H9 (cell line): ENCODE results near the gene NCOA6. TPM values are rescaled to one million over a fixed set of nuclear protein-coding genes. Genes with fewer than 3 reads are reported as not detected.

Experiments used
- DNase-seq: peaks from one replicate; pipeline ENCODE4 v3.0.0-alpha.2; 2017
- H2AFZ ChIP-seq: one replicate; pipeline ENCODE4 v1.6.1; 2013; ENCODE audit warnings: mild to moderate bottlenecking, low read length, control low read depth, moderate library complexity
- H2AK5ac ChIP-seq: 2 replicates; pipeline ENCODE4 v1.6.1; 2013; ENCODE audit warnings: low read length, control low read depth, mixed read lengths; ENCODE audit not compliant: insufficient read length
- H2BK120ac ChIP-seq: one replicate; pipeline ENCODE4 v1.6.1; 2013; ENCODE audit warnings: low read depth, mild to moderate bottlenecking, low read length, control low read depth, inconsistent platforms; ENCODE audit not compliant: poor library complexity, severe bottlenecking
- H2BK12ac ChIP-seq: 2 replicates; pipeline ENCODE4 v1.6.1; 2013; ENCODE audit warnings: low read length, control low read depth, mixed read lengths, low read depth; ENCODE audit not compliant: insufficient read length
- H2BK15ac ChIP-seq: 2 replicates; pipeline ENCODE4 v1.6.1; 2013; ENCODE audit warnings: low read depth, low read length, control low read depth
- H2BK20ac ChIP-seq: one replicate; pipeline ENCODE4 v1.6.1; 2013; ENCODE audit warnings: low read depth, mild to moderate bottlenecking, low read length, control low read depth, inconsistent platforms; ENCODE audit not compliant: poor library complexity, severe bottlenecking
- H2BK5ac ChIP-seq: 2 replicates; pipeline ENCODE4 v1.6.1; 2013; ENCODE audit warnings: low read length, control low read depth, mixed read lengths; ENCODE audit not compliant: insufficient read length
- H3K14ac ChIP-seq: 2 replicates; pipeline ENCODE4 v1.6.1; 2013; ENCODE audit warnings: low read length, control low read depth; ENCODE audit not compliant: insufficient read depth
- H3K18ac ChIP-seq: 2 replicates; pipeline ENCODE4 v1.6.1; 2013; ENCODE audit warnings: low read depth, mild to moderate bottlenecking, mixed read lengths, low read length, control low read depth; ENCODE audit not compliant: insufficient read length
- H3K23ac ChIP-seq: 2 replicates; pipeline ENCODE4 v1.6.1; 2013; ENCODE audit warnings: low read length, control low read depth, mixed read lengths, low read depth; ENCODE audit not compliant: insufficient read length
- H3K23me2 ChIP-seq: 2 replicates; pipeline ENCODE4 v1.6.1; 2013; ENCODE audit warnings: low read depth, mild to moderate bottlenecking, mixed read lengths, low read length, control low read depth; ENCODE audit not compliant: insufficient read length, poor library complexity, severe bottlenecking
- H3K27ac ChIP-seq: 2 replicates; pipeline ENCODE4 v1.5.1; 2013; ENCODE audit warnings: low read length, control low read depth, mixed read lengths, low read depth; ENCODE audit not compliant: insufficient read length
- H3K27me3 ChIP-seq: 2 replicates; pipeline ENCODE4 v1.6.1; 2013; ENCODE audit warnings: low read length, control low read depth, inconsistent platforms; ENCODE audit not compliant: insufficient read depth
- H3K4ac ChIP-seq: 2 replicates; pipeline ENCODE4 v1.6.1; 2013; ENCODE audit warnings: low read depth, mild to moderate bottlenecking, control low read depth, inconsistent platforms, low read length, moderate library complexity
- H3K4me1 ChIP-seq: 2 replicates; pipeline ENCODE4 v1.6.1; 2013; ENCODE audit warnings: low read length, control low read depth, inconsistent platforms; ENCODE audit not compliant: insufficient read depth
- H3K4me2 ChIP-seq: 2 replicates; pipeline ENCODE4 v1.6.1; 2013; ENCODE audit warnings: low read length, control low read depth, mixed read lengths; ENCODE audit not compliant: insufficient read length, insufficient read depth
- H3K56ac ChIP-seq: 2 replicates; pipeline ENCODE4 v1.6.1; 2013; ENCODE audit warnings: low read depth, mild to moderate bottlenecking, mixed read lengths, low read length, control low read depth; ENCODE audit not compliant: insufficient read length
- H3K79me1 ChIP-seq: 2 replicates; pipeline ENCODE4 v1.6.1; 2013; ENCODE audit warnings: low read depth, mild to moderate bottlenecking, moderate library complexity, low read length, control low read depth, inconsistent platforms; ENCODE audit not compliant: insufficient read depth, poor library complexity, severe bottlenecking
- H3K79me2 ChIP-seq: 2 replicates; pipeline ENCODE4 v1.6.1; 2013; ENCODE audit warnings: low read length, control low read depth, inconsistent platforms; ENCODE audit not compliant: insufficient read depth
- H3K9ac ChIP-seq: 2 replicates; pipeline ENCODE4 v1.6.1; 2013; ENCODE audit warnings: low read length, control low read depth, mixed read lengths; ENCODE audit not compliant: insufficient read length; ENCODE audit errors: extremely low read depth
- H3K9me3 ChIP-seq: one replicate; pipeline ENCODE4 v1.6.1; 2013; ENCODE audit warnings: low read depth, low read length, inconsistent platforms; ENCODE audit not compliant: control insufficient read depth
- H3T11ph ChIP-seq: one replicate; pipeline ENCODE4 v1.6.1; 2013; ENCODE audit warnings: mild to moderate bottlenecking, low read length, control low read depth, inconsistent platforms
- H4K20me1 ChIP-seq: one replicate; pipeline ENCODE4 v1.6.1; 2013; ENCODE audit not compliant: control insufficient read depth, insufficient read length, insufficient read depth
- H4K5ac ChIP-seq: 2 replicates; pipeline ENCODE4 v1.6.1; 2013; ENCODE audit warnings: low read depth, mild to moderate bottlenecking, mixed read lengths, low read length, control low read depth; ENCODE audit not compliant: insufficient read length
- H4K8ac ChIP-seq: replicated peaks from 2 replicates; pipeline ENCODE4 v1.6.1; 2013; ENCODE audit warnings: low read length, control low read depth, mixed read lengths, low read depth; ENCODE audit not compliant: insufficient read length
- H4K91ac ChIP-seq: 2 replicates; pipeline ENCODE4 v1.6.1; 2013; ENCODE audit warnings: low read depth, mild to moderate bottlenecking, moderate library complexity, mixed read lengths, low read length, control low read depth; ENCODE audit not compliant: insufficient read length
- H3K27ac Mint-ChIP-seq, 3 experiments: 2 replicates in 2 of 3; 3 replicates in 1 of 3; pipeline ENCODE4 v1.8.0; 2020 to 2021; ENCODE audit warnings: mixed read lengths in 3 of 3, mild to moderate bottlenecking in 1 of 3, moderate library complexity in 1 of 3
- H3K27me3 Mint-ChIP-seq: 2 replicates; pipeline ENCODE4 v1.8.0; 2021; ENCODE audit warnings: low read depth, mild to moderate bottlenecking, moderate library complexity, mixed read lengths
- H3K36me3 Mint-ChIP-seq, 3 experiments: 2 replicates in 2 of 3; 3 replicates in 1 of 3; pipeline ENCODE4 v1.8.0; 2020 to 2021; ENCODE audit warnings: low read depth in 3 of 3, mixed read lengths in 3 of 3; ENCODE audit not compliant: insufficient read depth in 1 of 3
- H3K4me1 Mint-ChIP-seq, 2 experiments: 2 replicates each; pipeline ENCODE4 v1.8.0; 2020; ENCODE audit warnings: mixed read lengths in 2 of 2
- H3K4me3 Mint-ChIP-seq, 2 experiments: 2 replicates in 1 of 2; 3 replicates in 1 of 2; pipeline ENCODE4 v1.8.0; 2020 to 2021; ENCODE audit warnings: mild to moderate bottlenecking in 2 of 2, mixed read lengths in 2 of 2, moderate library complexity in 1 of 2
- H3K9me3 Mint-ChIP-seq, 2 experiments: 2 replicates in 1 of 2; 3 replicates in 1 of 2; pipeline ENCODE4 v1.8.0; 2020; ENCODE audit warnings: mild to moderate bottlenecking in 2 of 2, mixed read lengths in 2 of 2, moderate library complexity in 1 of 2
- CTCF ChIP-seq: fragments of 200-600 bp; sonication (generic); conservative IDR thresholded peaks from 3 replicates; pipeline ENCODE4 v1.8.0; 2021; ENCODE audit warnings: antibody characterized with exemption, mild to moderate bottlenecking
- WGBS: extraction: QIAGEN DNeasy Blood & Tissue Kit; methylation state at CpG from one replicate; pipeline ENCODE4 v1.1.7; 2013; ENCODE audit warnings: missing lambda C conversion rate, low lambda C conversion rate, mixed read lengths; ENCODE audit not compliant: insufficient read length; ENCODE audit errors: extremely low coverage; 5-methylcytosine and 5-hydroxymethylcytosine counted together
- total RNA-seq: library from RNA; stranded (reverse); gene quantifications from 2 replicates; pipeline ENCODE4 v1.2.1, GENCODE V29; 2021

The NCOA6 gene
- total RNA-seq, 1 experiment from 2014 or later: 23.9 TPM

GRCh38 chr20:34711813-34712430 is 113.5 kb downstream of the NCOA6 start:
- H4K5ac ChIP-seq: no peak overlapping the region
- H3K4me1 ChIP-seq: no peaks in the 10 kb centered on the region
- no peaks in the 10 kb centered on the region for H3K9me3 ChIP-seq
- H4K8ac ChIP-seq: no peak overlapping the region
- H3K4me3 Mint-ChIP-seq: no peak overlapping the region
- H3K79me1 ChIP-seq: no peaks in the 10 kb centered on the region
- no peak overlapping the region for H3K27ac Mint-ChIP-seq
- no peak overlapping the region for H2AFZ ChIP-seq
- no peak overlapping the region for H3T11ph ChIP-seq
- H3K9ac ChIP-seq: no peak overlapping the region
- H3K79me2 ChIP-seq: no peaks in the 10 kb centered on the region
- TF ChIP-seq CTCF: no peak
- no peaks in the 10 kb centered on the region for H4K20me1 ChIP-seq
- H3K23ac ChIP-seq: no peak overlapping the region
- peaks cover 9% of the 10 kb centered on the region; the same call in 1 of the 2 replicates for H3K27me3 ChIP-seq
- H2BK5ac ChIP-seq: no peak overlapping the region
- H3K27ac ChIP-seq: no peak overlapping the region
- H3K4me2 ChIP-seq: no peak overlapping the region
- H3K18ac ChIP-seq: no peak overlapping the region
- no peak for DNase-seq
- H2BK12ac ChIP-seq: no peak overlapping the region
- no peak overlapping the region for H3K56ac ChIP-seq
- H3K14ac ChIP-seq: no peak overlapping the region
- no peak overlapping the region for H3K4ac ChIP-seq
- no peak overlapping the region for H2AK5ac ChIP-seq
- peaks cover 40% of the 10 kb centered on the region for H3K27me3 Mint-ChIP-seq
- H2BK120ac ChIP-seq: no peak overlapping the region
- H3K9me3 Mint-ChIP-seq: no peaks in the 10 kb centered on the region
- H3K36me3 Mint-ChIP-seq: peaks cover 0 to 16% (median 0%) of the 10 kb centered on the region in 3 experiments; a peak in 2 of 7 replicates
- WGBS: no CpG with 5 or more reads among the region's 3 CpGs
- H2BK20ac ChIP-seq: no peak overlapping the region
- peaks cover 15% of the 10 kb centered on the region for H3K23me2 ChIP-seq
- peaks cover 12 to 17% of the 10 kb centered on the region in 2 experiments for H3K4me1 Mint-ChIP-seq
- no peak overlapping the region for H4K91ac ChIP-seq
- H2BK15ac ChIP-seq: no peak overlapping the region
